GM18907 (cell line): Measurements from ENCODE around the gene CCDC71L.

ENCODE experiments used
- ATAC-seq: cut with Tn5 transposase; IDR thresholded peaks from one replicate; pipeline ENCODE4 v1.9.1; 2021; ENCODE audit warnings: mild to moderate bottlenecking, moderate library complexity; ENCODE audit not compliant: unreplicated experiment

Gene CCDC71L

GRCh38 chr7:106609416-106609815 lies 51.5 kb downstream of the CCDC71L start:
- ATAC-seq = no peak

- ATAC-seq = no peak
Observed at GRCh38 chr7:106608661-106609060, 52.3 kb downstream of the CCDC71L start.
